NCI-H226 (cell line): ENCODE measurements around the gene PTPRQ.
"Not testable (repeated sequence)": the region's sequence is repeated elsewhere in the genome, so short reads cannot be mapped to it uniquely, and the experiment has no call there.

Source experiments
- DNase-seq: peaks from one replicate; pipeline ENCODE4 v3.0.0-alpha.2; 2015

PTPRQ gene

DNA sequence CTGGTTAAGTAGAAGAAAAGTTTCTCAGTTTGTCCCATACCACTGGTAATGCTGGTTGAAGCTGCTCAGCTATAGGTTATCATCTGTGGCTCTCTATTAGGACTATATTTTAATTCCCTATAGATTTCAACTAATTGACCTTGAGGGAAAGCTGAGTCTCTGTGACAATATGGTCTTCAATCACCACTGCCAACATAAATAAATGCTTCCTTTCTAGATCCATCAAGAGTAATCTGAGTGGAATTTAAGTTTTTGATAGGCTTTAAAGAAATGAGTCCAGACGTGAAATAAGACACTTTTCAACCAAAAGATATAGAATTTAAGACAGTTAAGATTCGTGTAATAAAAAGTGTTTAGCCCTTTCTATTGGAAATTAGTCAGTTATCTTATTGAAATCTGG is 199.9 kb downstream of the PTPRQ start:
- DNase-seq, result no peak

DNA sequence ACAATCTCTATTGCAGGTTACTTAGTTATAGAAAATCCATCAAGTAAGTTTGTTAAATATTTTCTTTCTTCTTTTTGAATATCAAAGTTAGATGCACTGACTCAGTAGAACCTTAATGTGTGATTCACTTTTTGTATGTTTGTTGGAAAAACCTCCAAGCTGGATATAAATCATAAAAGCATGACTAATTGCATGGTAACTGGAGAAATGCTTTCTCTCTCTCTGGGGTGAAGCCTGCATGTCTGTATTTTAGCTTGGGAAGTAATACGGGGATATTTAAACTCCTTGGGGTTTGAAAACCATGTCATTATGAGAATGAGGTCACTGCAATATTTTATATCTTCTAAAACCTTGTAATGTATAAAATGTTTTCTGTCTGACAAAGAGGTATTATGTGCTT is 204.8 kb downstream of the PTPRQ start:
- DNase-seq, result peak; percentile 50

DNA sequence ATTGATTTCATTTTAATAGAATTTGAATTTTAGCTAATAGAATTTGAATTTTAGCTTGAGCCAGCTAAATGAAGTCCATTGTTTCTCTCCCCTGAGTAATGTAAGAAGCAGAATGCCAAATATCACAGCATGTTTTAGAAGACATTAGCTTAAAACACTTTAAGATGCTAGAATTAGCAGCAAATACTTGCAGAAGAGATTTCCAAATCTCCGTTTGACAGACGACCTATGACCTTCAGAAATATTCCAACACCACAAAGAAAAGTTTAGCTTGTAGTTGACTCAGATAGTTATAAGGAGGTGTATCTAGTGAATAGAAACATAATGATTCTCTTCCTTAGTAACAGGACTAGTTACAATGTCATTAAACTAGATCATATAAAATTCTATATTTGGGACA is 211.7 kb downstream of the PTPRQ start:
- no peak for DNase-seq

- DNase-seq, result no peak
Observed at GRCh38 chr12:80659512-80660063, 215.6 kb downstream of the PTPRQ start.

GRCh38 chr12:80662586-80662985 is 218.6 kb downstream of the PTPRQ start:
- DNase-seq, result no peak

DNA sequence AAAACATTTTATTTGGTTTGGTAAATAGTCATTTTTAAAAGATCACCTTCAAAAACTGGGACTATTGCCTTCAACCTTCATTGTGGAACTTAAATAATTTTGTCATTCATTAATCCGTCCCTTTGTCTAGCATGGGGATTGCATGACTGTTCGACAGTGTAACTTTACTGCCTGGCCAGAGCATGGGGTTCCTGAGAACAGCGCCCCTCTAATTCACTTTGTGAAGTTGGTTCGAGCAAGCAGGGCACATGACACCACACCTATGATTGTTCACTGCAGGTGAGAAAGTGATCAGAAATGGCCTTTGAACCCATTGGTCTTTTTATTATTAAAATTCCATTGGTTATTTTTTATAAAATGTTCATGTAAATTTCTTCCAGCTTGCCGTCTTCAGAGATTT is 226.2 kb downstream of the PTPRQ start:
- DNase-seq, result no peak

DNA sequence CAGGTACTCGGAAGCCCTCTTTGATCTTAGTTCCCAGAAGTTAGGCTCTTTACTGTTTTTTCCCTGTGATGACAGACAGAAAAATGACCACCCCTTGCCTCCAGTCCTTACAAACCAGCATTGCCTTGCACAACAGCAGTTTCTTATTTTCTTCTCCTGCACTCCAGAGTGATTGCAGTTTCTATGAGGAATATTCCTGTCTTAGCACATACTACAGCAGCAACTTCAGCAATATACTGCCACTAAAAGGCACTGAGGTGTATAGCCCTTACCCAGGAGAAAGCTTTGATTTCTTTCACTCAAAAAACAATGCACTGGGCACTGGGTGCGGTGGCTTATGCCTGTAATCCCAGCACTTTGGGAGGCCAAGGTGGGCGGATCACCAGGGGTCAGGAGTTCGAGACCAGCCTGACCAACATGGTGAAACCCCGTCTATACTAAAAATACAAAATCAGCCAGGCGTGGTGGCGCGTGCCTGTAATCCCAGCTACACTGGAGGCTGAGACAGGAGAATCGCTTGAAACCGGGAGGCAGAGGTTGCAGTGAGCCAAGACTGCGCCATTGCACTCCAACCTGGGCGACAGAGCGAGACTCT is 232.1 kb downstream of the PTPRQ start:
- not testable (repeated sequence) for DNase-seq

DNA sequence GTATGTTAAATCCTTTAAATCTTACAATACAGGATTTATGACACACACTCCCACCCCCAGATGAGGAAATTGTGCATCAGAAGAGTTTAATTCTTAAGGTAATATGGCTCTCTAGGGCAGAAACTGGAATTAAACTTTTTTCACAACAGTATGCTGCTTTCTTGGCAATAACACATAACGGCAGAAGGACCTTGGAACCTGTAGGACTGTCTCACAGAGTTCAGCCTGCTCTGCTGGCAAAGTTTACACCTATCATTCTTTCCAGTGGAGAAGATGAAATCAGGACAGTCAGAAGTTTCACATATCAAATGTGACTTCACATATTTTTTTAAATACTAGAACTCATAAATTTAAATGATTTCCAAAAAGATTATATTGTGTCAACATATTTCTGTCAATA is 232.8 kb downstream of the PTPRQ start:
- no peak for DNase-seq

DNA sequence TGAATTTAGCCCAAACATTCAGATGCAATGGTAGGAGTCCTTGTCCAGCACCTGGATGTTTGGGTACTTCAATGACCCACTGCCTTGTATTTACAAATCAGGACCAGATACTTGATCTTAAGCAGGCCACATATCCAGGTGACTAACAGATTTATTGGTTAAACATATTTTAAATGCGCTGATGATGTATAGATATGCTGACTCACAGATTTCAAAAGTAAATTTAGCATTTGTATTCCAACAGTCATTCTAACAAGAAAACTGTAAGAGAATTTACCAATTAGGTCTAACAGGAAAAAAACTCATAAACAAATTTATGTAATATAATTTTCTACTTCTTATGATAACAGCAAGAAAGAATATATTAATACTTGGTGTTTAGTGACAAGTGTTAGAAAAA is 234.0 kb downstream of the PTPRQ start:
- DNase-seq, result no peak

DNA sequence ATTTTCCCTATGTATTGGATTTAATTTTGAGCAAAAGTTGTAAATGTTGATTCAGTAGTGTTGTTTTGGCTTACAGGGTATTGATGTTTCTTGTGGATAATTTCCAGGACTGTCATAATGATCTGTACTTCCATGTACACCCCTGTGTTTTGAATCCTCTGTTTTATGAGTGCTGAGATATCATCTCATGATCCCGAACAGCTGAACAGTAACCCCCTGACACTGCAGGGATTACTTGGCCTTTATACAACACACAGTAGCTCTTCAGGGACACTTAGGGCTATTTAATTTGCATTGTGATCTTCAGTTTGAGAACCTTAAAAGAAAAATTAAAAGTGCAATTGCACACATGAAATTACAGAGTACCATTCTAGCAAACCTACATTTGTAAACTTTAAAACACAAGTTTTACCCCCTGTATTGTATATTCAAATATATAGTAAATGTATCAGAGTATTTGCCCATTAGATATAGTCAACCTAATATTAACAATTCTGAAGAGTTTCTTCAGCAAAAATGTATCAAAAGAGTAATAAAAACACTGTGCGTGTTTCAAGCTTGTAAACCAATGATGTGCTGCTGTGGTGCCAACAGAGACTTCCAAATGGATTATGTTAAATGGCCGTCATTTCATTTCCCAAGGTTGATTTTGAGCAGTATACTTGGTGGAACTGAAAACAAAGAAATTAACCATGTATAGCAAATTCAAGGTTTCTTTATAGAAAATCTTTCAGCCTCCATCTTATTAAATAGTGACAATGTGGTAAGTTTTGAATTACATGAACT is 235.5 kb downstream of the PTPRQ start:
- DNase-seq, result no peak

- no peak for DNase-seq
Observed at GRCh38 chr12:80681287-80681686, 237.3 kb downstream of the PTPRQ start.

DNA sequence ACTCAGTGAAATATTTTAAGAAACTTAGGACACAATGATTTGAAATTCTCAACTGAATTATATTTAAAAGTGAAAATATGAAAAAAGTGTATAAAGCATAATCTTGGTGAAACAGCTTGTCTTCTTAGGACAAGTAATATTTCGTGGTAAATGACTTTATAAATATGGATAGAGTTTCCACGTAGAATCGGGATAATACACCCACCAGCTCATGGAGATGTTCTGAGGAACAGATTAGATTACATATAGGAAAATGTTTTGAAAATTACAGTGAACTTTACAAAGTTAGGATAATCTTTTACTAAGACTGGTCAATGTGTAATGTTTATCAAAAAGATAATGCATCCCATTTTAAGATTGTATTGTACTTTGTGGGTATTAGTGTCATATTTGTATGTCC is 237.8 kb downstream of the PTPRQ start:
- no peak for DNase-seq

GRCh38 chr12:80684077-80684495 is 240.1 kb downstream of the PTPRQ start:
- DNase-seq, result no peak

DNA sequence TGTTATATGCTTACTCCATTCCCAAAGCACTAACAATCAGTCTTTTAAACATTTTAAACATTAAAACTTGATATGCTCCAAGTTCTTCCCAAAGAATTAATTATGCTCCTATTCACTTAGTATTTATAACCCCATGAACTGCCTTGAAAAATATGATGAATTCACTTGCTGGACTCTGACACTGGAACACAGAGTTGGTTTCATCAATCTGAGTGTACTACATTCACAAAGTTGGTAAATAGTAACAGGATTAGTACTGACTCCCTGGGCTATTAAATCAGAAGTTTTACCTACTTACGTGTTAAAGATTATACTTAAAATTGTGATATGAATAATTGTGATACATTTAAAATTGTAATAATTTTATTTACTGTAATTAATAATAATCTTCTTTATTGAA is 246.1 kb downstream of the PTPRQ start:
- no peak for DNase-seq

DNA sequence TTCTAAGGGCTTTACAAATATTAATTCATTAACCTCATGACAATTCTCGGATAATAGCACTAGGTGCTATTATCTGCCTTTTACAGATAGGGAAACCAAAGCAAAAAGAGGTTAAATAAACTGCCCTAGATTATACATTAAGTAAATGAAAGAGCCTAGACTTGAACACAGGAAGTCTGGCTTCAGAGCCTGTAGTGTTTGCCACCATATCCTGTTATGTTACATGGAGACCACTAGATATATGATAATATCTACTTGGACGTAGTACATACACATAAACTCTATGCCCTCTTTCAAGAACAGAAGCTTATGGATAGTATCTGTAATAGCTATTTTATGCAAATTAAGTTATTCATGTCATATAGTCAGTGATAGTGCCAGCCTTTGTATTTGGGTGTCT is 246.5 kb downstream of the PTPRQ start:
- no peak for DNase-seq

GRCh38 chr12:80692114-80692513 is 248.1 kb downstream of the PTPRQ start:
- DNase-seq, result no peak

DNA sequence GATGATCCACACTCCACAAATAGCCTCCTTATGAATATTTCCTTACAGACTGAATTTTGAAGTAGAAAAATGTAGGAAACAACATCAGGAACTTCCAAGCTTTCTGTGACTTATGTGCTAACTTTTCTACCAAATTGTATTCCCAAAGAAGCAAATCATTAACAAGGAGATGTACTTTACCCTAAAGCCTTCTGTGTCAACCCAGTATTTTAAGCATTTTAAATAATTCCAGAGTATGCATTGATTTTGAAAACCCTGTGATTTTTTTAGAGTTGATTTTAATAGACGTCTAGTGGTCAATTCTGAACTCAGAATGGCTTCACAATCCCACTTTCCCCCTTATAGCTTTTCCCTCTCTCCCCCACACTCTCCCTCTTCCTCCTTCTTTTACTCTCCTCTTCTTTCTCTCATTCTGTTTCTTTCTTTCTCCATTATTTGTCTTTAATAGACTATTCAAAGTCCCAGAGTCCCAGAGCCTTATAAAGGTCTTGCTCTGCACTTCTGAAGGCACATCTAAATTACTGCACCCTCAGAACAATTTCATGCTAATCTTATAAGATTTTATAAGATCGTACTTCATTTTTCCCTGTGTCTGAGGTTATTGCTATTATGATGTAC is 253.3 kb downstream of the PTPRQ start:
- DNase-seq, result no peak

- no peak for DNase-seq
Observed at GRCh38 chr12:80698256-80698655, 254.2 kb downstream of the PTPRQ start.

DNA sequence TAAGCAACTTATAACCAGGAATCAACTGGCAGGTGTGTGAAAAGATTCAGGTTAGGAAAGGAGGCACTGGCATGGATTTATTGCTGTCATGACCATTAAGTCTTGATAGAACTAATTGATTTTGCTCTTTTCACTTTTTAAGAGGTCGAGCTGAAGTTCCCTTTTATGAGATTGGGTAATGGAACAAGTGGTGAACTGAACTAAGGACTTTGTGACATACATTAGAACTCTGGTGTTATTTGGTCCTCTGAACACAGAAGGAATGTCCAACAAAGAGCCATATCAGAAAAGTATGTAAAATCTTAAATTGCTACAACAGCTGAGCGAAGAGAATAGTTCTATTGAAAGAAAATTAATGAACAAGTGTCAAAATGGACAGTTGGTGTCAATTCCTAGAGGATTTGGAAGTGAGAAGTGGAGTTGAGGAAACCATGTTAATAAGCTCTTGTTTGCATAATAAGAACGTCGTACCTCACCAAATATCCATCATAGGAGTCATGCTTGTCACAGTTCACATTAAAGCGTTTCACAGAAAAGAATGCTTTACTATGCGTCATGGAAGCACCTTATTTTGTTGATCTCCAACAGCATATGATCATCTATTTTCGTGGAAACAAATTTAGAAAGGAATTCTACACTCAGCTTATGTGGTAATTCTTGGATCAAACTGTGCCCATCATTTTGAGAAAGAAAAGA is 255.0 kb downstream of the PTPRQ start:
- no peak for DNase-seq

DNA sequence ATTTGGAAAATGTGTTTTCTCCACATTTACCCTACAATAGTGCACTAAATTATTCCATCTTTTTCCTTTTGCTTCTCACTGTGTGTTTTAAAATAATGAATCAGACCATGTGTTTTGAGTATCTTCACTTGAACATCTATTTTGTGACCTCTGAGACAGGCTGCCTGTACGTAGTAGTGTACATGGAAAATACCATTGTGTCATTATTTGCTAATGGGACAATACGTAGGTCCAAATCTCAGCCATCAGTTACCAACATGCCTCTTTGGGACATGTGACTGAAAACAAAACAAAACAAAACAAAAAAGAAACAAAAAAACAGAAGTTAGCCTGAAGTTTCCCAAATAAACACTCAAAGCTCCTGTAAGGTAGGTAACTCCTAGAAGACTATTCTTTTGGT is 256.3 kb downstream of the PTPRQ start:
- no peak for DNase-seq

DNA sequence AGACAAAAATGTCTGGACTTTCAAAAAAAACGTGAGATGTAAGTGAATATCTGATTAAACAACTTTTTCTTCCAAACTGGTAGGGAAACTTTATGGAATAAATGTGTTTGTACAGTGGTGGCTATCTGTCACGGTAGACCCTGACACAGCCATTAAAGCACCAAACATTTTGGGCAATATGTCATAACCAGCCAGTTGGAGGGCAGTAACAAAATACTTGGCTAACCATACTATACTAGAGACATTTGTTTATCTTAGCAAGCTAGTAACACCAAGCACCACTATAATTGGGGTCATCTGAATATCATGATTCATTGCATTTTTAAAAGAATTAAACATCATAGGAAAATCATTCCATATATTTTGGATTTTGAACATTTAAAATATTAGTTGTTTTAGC is 257.4 kb downstream of the PTPRQ start:
- DNase-seq, result no peak

DNA sequence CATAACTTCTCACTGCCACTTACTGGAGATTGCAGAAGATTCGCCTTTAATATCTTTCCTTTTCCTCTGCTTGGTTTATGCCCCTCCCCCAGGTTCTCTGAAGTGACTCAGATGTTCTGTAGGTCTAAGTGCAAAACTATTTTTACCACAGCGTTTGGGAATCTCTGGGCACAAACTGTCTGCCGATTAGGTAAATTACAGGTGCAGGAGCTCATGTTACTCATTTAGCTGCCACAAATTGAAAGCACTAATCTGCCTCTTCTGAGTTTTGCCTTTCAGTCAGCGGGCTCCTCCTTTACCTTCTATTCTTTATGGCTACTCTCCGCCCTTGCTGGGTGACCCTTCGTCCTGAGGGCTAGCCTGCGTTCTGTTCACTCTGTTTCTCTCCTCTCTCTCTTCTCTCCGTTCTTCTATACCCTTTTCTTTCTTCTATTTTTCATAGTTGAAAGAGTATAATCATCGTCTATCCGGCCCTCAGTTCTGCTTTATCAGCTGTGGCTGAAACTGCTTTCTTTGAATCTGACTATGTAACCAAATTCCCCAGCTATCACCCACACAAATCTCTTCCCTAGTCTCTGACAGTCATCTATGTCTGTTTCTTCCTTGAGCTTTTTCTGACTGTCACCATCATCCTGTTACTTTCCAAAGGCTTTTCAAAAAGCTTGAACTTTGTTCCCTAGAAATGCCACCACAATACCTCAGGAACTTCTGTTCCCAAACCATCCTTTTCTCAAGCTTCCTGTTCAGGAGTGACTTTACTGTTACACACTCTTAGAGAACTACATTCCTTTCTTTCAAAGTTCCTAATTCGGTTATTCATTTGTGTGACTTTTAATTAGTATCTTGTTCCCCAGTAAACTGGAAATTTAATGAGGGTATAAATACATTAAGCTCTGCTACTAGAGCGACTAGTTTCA is 259.1 kb downstream of the PTPRQ start:
- peak; percentile 70 for DNase-seq
